Uterus (tissue), 2 donors: ENCODE data around the gene PRUNE2.

Experiments used
- POLR2A ChIP-seq, 2 donors: fragments of 450-650 bp; IDR thresholded peaks; one replicate each; pipeline ENCODE4 v1.6.1; 2016; ENCODE audit warnings: antibody characterized with exemption in 2 of 2, mild to moderate bottlenecking in 1 of 2, moderate library complexity in 1 of 2
- TF ChIP-seq, protein P1 (sequence below), 4 experiments: fragments of 200-600 bp in 2 of 4; fragments of 450-650 bp in 2 of 4; sonication (generic) in 2 of 4; IDR thresholded peaks; one replicate each; pipeline ENCODE4 v1.5.1; 2016 to 2019; ENCODE audit warnings: antibody characterized with exemption in 4 of 4, mild to moderate bottlenecking in 2 of 4, moderate library complexity in 1 of 4

DNA sequence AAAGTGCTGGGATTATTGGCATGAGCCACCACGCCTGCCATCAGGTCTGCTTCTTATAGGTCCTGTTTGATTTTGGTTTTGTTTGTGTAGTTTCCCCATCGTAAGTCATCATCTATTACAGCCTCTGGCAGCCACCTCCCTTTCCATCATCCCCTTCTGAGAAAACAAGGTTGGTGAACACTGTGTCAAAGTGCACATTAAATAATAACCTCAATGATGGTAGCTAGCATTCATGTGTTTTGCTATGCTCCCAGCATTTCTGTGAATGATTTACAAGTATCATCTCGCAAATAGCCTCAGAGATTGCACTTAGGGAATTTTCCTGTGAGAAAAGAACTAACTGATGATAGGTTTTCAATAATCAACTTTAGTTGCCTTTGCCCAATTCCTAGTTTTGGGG lies 9.9 kb downstream of the PRUNE2 start:
- TF ChIP-seq, protein P1, sequence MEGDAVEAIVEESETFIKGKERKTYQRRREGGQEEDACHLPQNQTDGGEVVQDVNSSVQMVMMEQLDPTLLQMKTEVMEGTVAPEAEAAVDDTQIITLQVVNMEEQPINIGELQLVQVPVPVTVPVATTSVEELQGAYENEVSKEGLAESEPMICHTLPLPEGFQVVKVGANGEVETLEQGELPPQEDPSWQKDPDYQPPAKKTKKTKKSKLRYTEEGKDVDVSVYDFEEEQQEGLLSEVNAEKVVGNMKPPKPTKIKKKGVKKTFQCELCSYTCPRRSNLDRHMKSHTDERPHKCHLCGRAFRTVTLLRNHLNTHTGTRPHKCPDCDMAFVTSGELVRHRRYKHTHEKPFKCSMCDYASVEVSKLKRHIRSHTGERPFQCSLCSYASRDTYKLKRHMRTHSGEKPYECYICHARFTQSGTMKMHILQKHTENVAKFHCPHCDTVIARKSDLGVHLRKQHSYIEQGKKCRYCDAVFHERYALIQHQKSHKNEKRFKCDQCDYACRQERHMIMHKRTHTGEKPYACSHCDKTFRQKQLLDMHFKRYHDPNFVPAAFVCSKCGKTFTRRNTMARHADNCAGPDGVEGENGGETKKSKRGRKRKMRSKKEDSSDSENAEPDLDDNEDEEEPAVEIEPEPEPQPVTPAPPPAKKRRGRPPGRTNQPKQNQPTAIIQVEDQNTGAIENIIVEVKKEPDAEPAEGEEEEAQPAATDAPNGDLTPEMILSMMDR (IDR thresholded peaks at IDR 0.05): no peak
- no peak for TF ChIP-seq POLR2A (IDR thresholded peaks at IDR 0.05)
